Smooth muscle cell (in vitro differentiated cells): ENCODE measurements around the gene ANAPC13. TPM values are rescaled to one million over a fixed set of nuclear protein-coding genes. Genes with fewer than 3 reads are reported as not detected.

Experiments
- DNase-seq: peaks from one replicate; lab custom pipeline; 2025; ENCODE audit not compliant: unreplicated experiment; lab: John Stamatoyannopoulos, UW
- H2AFZ ChIP-seq: fragments of 200-600 bp; sonication (generic); 2 replicates; pipeline ENCODE4 v1.6.0; 2016; ENCODE audit warnings: antibody characterized with exemption, low read depth, mild to moderate bottlenecking
- H3F3A ChIP-seq: fragments of 200-600 bp; sonication (generic); 2 replicates; pipeline ENCODE4 v1.6.0; 2017; ENCODE audit warnings: antibody characterized with exemption, low read depth
- H3K27ac ChIP-seq: fragments of 200-600 bp; sonication (generic); 2 replicates; pipeline ENCODE4 v1.5.1; 2016; ENCODE audit warnings: low read depth, mild to moderate bottlenecking
- H3K27me3 ChIP-seq: fragments of 200-600 bp; sonication (generic); 2 replicates; pipeline ENCODE4 v1.6.1; 2016; ENCODE audit warnings: low read depth, mild to moderate bottlenecking
- H3K36me3 ChIP-seq: fragments of 200-600 bp; sonication (generic); 2 replicates; pipeline ENCODE4 v1.5.1; 2016; ENCODE audit warnings: low read depth
- H3K4me1 ChIP-seq: fragments of 200-600 bp; sonication (generic); 2 replicates; pipeline ENCODE4 v1.5.1; 2016; ENCODE audit warnings: low read depth
- H3K4me2 ChIP-seq: fragments of 200-600 bp; sonication (generic); 2 replicates; pipeline ENCODE4 v1.6.0; 2016; ENCODE audit warnings: mild to moderate bottlenecking
- H3K4me3 ChIP-seq: fragments of 200-600 bp; sonication (generic); 2 replicates; pipeline ENCODE4 v1.5.1; 2016; ENCODE audit warnings: mild to moderate bottlenecking
- H3K79me2 ChIP-seq: fragments of 200-600 bp; sonication (generic); 2 replicates; pipeline ENCODE4 v1.6.0; 2016; ENCODE audit warnings: low read depth, mild to moderate bottlenecking
- H3K9ac ChIP-seq: fragments of 200-600 bp; sonication (generic); 2 replicates; pipeline ENCODE4 v1.6.0; 2016; ENCODE audit warnings: low read depth
- H3K9me3 ChIP-seq: fragments of 200-600 bp; sonication (generic); replicated peaks from 2 replicates; pipeline ENCODE4 v1.5.1; 2016; ENCODE audit warnings: low read depth
- H4K20me1 ChIP-seq: fragments of 200-600 bp; sonication (generic); 2 replicates; pipeline ENCODE4 v1.6.0; 2016; ENCODE audit warnings: low read depth
- WGBS: methylation state at CpG from one replicate; pipeline ENCODE4 v1.1.7; 2016; ENCODE audit warnings: low lambda C conversion rate; 5-methylcytosine and 5-hydroxymethylcytosine counted together
- polyA plus RNA-seq: library from polyadenylated mRNA; unstranded; fragments of >200 nt; fragmentation: Nextera tagmentation; extraction: Ambion mirVana; gene quantifications from 2 replicates; pipeline ENCODE4 v1.2.1, GENCODE V29; 2016
- total RNA-seq: library from RNA; depleted of rRNA; stranded (reverse); fragments of >200 nt; gene quantifications from 2 replicates; pipeline ENCODE4 v1.2.3, GENCODE V29; 2014
- TF ChIP-seq, protein P1 (sequence below): fragments of 200-600 bp; sonication (generic); IDR thresholded peaks from 2 replicates; pipeline ENCODE4 v1.5.1; 2017; ENCODE audit warnings: borderline replicate concordance, mild to moderate bottlenecking, antibody characterized with exemption; ENCODE audit not compliant: insufficient read depth, poor library complexity, severe bottlenecking

Gene ANAPC13
- total and polyA plus RNA-seq, 2 experiments from 2014 or later: 114 to 115 TPM

DNA sequence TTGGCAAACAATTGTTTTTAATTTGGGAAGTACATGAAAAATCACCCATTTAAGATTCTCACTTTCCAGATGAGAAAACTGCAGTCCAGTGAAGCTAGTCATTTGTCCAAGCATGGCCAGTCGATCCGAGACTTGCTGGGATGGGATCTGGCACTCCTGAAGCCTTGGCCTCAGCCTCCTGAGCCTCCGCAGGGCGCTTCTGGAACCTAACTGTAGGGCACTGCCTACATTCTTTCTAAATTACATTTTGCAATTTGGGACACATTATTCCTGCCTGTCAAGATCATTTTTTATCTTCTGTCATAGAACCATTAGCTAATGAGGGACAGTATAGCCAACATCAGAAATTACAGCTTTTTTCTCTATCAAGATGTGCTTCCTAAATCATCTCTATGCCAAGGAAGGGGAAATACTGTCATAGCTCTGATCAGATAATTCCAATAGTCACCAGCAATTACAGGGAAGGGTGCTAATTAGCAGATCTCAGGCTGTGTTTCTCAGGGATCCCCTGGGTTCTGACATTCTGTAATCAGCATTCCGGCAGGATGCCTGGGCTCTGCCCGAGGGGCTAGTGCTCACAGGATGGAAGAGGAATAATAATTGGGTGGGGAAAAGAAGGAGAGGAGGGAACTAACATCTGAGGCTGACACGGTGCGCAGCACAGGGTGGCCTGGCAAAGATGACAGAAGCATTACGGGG lies 28.3 kb downstream of the ANAPC13 start:
- no peaks in the 10 kb centered on the region for H3K79me2 ChIP-seq
- H3K9me3 ChIP-seq: no peaks in the 10 kb centered on the region
- H3K36me3 ChIP-seq: no peaks in the 10 kb centered on the region
- H2AFZ ChIP-seq: no peak overlapping the region
- H3F3A ChIP-seq: peaks cover 11% of the 10 kb centered on the region
- no peaks in the 10 kb centered on the region for H4K20me1 ChIP-seq
- no peak for DNase-seq
- no peaks in the 10 kb centered on the region for H3K27me3 ChIP-seq
- H3K4me1 ChIP-seq: peaks cover 14% of the 10 kb centered on the region
- no peak overlapping the region for H3K27ac ChIP-seq
- 69% methylated on average over 9 of the region's 9 CpGs for WGBS
- TF ChIP-seq, protein P1, sequence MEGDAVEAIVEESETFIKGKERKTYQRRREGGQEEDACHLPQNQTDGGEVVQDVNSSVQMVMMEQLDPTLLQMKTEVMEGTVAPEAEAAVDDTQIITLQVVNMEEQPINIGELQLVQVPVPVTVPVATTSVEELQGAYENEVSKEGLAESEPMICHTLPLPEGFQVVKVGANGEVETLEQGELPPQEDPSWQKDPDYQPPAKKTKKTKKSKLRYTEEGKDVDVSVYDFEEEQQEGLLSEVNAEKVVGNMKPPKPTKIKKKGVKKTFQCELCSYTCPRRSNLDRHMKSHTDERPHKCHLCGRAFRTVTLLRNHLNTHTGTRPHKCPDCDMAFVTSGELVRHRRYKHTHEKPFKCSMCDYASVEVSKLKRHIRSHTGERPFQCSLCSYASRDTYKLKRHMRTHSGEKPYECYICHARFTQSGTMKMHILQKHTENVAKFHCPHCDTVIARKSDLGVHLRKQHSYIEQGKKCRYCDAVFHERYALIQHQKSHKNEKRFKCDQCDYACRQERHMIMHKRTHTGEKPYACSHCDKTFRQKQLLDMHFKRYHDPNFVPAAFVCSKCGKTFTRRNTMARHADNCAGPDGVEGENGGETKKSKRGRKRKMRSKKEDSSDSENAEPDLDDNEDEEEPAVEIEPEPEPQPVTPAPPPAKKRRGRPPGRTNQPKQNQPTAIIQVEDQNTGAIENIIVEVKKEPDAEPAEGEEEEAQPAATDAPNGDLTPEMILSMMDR: no peak
- no peak overlapping the region for H3K4me3 ChIP-seq
- no peak overlapping the region for H3K4me2 ChIP-seq
- H3K9ac ChIP-seq: no peak overlapping the region

DNA sequence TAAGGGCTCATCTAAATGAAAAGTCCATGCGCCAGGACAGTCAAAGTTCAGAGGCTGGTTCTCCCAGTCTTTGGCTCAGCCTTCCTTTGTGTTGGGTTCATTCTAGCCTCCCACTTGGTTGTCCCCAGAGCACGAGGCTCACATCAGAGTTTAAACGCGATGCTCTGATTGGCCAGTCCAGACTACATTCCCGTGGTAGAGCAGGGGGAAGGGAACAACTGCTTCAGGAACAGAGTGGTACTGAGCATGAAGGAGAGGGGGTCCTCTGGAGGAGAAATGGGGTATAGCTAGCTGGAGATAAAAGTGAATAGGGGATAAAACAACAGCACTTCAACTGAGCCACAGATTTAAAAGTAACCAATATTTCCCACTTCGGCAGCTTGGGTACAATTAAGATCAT lies 32.2 kb downstream of the ANAPC13 start:
- TF ChIP-seq, protein P1: no peak
- DNase-seq: no peak
- Histone ChIP-seq H3K27ac (no peak overlapping the region), H3K9me3 (no peaks in the 10 kb centered on the region), H4K20me1 (no peaks in the 10 kb centered on the region), H3K9ac (no peak overlapping the region), H3K4me1 (no peaks in the 10 kb centered on the region), H3K4me3 (no peak overlapping the region), H3K36me3 (no peaks in the 10 kb centered on the region), H3F3A (no peaks in the 10 kb centered on the region), H3K4me2 (no peak overlapping the region), H3K27me3 (no peaks in the 10 kb centered on the region), H3K79me2 (no peaks in the 10 kb centered on the region), H2AFZ (no peak overlapping the region)
- WGBS: 52% methylated on average over 6 of the region's 6 CpGs

DNA sequence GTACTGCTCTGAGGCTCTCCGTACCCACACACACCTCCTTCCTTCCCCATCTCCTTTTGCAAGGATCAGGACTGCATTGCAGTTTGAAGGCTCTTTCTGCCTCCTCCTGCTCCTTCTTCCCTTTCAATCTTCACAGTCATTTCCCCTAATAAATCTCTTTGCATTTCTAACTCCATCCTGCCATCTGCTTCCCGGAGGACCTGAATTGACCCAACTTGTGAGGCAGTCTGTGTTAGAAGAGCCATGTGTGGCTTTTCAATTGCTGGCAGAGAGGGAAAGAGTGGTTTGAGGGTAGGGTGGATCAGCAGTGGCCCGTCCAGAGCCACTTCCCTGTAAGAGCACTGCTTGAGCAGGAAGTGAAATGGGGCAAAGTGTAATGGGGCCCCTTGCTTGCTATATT lies 35.8 kb downstream of the ANAPC13 start:
- no peaks in the 10 kb centered on the region for H3K36me3 ChIP-seq
- H3K27me3 ChIP-seq: no peaks in the 10 kb centered on the region
- H3K4me3 ChIP-seq: no peak overlapping the region
- H3K9ac ChIP-seq: no peak overlapping the region
- WGBS: 76% methylated on average over 3 of the region's 3 CpGs
- H3K27ac ChIP-seq: no peak overlapping the region
- no peaks in the 10 kb centered on the region for H3K4me1 ChIP-seq
- TF ChIP-seq, protein P1: no peak
- H3F3A ChIP-seq: peaks cover 8% of the 10 kb centered on the region
- H3K79me2 ChIP-seq: no peaks in the 10 kb centered on the region
- no peak overlapping the region for H2AFZ ChIP-seq
- no peaks in the 10 kb centered on the region for H3K9me3 ChIP-seq
- H4K20me1 ChIP-seq: no peaks in the 10 kb centered on the region
- no peak for DNase-seq
- no peak overlapping the region for H3K4me2 ChIP-seq

DNA sequence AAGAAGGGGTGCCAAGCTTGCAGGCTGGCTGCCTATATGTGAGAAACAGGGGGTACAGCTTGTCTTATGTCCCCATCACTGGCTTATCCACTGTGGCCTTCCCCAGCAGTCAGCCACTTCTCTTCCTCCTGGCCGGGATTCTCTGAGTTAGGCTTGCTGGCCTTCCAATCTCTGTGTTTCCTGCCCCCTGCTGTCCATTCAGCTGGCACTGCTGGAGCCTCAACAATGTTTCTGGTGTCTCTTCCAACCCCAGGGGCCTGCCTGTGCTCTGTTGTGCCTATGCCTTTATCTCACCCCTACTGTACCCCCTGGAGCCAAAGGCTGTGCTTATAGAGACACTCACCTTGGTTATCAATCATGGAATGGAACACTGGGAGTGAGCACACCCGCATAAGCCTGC lies 36.5 kb downstream of the ANAPC13 start:
- Histone ChIP-seq H3K4me1 (no peaks in the 10 kb centered on the region), H3K36me3 (no peaks in the 10 kb centered on the region), H3K4me2 (no peak overlapping the region), H2AFZ (no peak overlapping the region), H3K4me3 (no peak overlapping the region), H3F3A (peaks cover 8% of the 10 kb centered on the region), H4K20me1 (no peaks in the 10 kb centered on the region), H3K9me3 (no peaks in the 10 kb centered on the region), H3K79me2 (no peaks in the 10 kb centered on the region), H3K27me3 (no peaks in the 10 kb centered on the region), H3K27ac (no peak overlapping the region), H3K9ac (no peak overlapping the region)
- no peak for DNase-seq
- TF ChIP-seq, protein P1: peak; percentile 26
- WGBS: 60% methylated on average over 2 of the region's 2 CpGs
